Esophagus squamous epithelium (tissue), 5 donors: ENCODE results near the gene GPR176. TPM values are rescaled to one million over a fixed set of nuclear protein-coding genes. Genes with fewer than 3 reads are reported as not detected.

ENCODE experiments used
- DNase-seq: peaks from one replicate; lab custom pipeline; 2025; lab: John Stamatoyannopoulos, UW
- H3K27ac ChIP-seq, 4 donors: fragments of 200-600 bp; sonication (generic); one replicate each; pipeline ENCODE4 v1.5.1; 2016 to 2019; ENCODE audit warnings: mild to moderate bottlenecking in 1 of 4
- H3K27me3 ChIP-seq, 4 donors: fragments of 200-600 bp; sonication (generic); 1 replicate in 3 of 4; 2 replicates in 1 of 4; pipeline versions ENCODE4 v1.5.1 to v1.6.0; 2017 to 2021; ENCODE audit warnings: antibody characterized with exemption in 1 of 4
- H3K36me3 ChIP-seq, 3 donors: fragments of 200-600 bp; sonication (generic); one replicate each; pipeline ENCODE4 v1.5.1; 2016 to 2019
- H3K4me1 ChIP-seq, 3 donors: fragments of 200-600 bp; sonication (generic); one replicate each; pipeline ENCODE4 v1.5.1; 2017 to 2019
- H3K4me3 ChIP-seq, 4 donors: fragments of 200-600 bp; sonication (generic); 1 replicate in 3 of 4; 2 replicates in 1 of 4; pipeline ENCODE4 v1.5.1; 2016 to 2019; ENCODE audit warnings: mild to moderate bottlenecking in 2 of 4, moderate library complexity in 1 of 4
- H3K9me3 ChIP-seq, 3 donors: fragments of 200-600 bp; sonication (generic); one replicate each; pipeline ENCODE4 v1.5.1; 2016 to 2019
- POLR2A ChIP-seq, 4 donors: fragments of 450-650 bp; IDR thresholded peaks; one replicate each; pipeline ENCODE4 v1.6.1; 2017; ENCODE audit warnings: antibody characterized with exemption in 4 of 4, mild to moderate bottlenecking in 4 of 4, moderate library complexity in 3 of 4
- WGBS, 2 donors: methylation state at CpG; one replicate each; pipeline ENCODE4 v1.1.5; 2018; 5-methylcytosine and 5-hydroxymethylcytosine counted together
- intact Hi-C: fragments of 100-400 bp; cut with DNase I; formaldehyde crosslinking; loops from one replicate; pipeline ENCODE4 v1.15.0; 2022
- total RNA-seq, 4 donors: library from RNA; depleted of rRNA; stranded (reverse); fragments of >200 nt; gene quantifications; one replicate each; pipeline ENCODE4 v1.1.0, GENCODE V29; 2016
- TF ChIP-seq, protein P1 (sequence below), 6 experiments: fragments of 450-650 bp in 4 of 6; fragments of 200-600 bp in 2 of 6; sonication (generic) in 2 of 6; IDR thresholded peaks; one replicate each; pipeline ENCODE4 v1.5.1; 2016 to 2019; ENCODE audit warnings: antibody characterized with exemption in 6 of 6, mild to moderate bottlenecking in 4 of 6, moderate library complexity in 4 of 6
- donor health status: DM: yes; HTN: yes; CAD: no.

GPR176 gene
- total RNA-seq, 4 donors from 2014 or later = 1.1 to 5.0 (median 4.0) TPM; not detected in 1

GRCh38 chr15:39937696-39938095 is 17.6 kb upstream of the GPR176 start:
- Histone ChIP-seq H3K27ac (no peak overlapping the region), H3K9me3 (no peaks in the 10 kb centered on the region), H3K27me3 (no peaks in the 10 kb centered on the region), H3K4me1 (peaks cover 5 to 68% (median 11%) of the 10 kb centered on the region in 3 donors), H3K4me3 (no peak overlapping the region), H3K36me3 (peaks cover 0 to 30% (median 0%) of the 10 kb centered on the region in 3 donors)
- intact Hi-C loops = no loop called here
- TF ChIP-seq POLR2A (IDR thresholded peaks at IDR 0.05) = no peak
- TF ChIP-seq, protein P1, sequence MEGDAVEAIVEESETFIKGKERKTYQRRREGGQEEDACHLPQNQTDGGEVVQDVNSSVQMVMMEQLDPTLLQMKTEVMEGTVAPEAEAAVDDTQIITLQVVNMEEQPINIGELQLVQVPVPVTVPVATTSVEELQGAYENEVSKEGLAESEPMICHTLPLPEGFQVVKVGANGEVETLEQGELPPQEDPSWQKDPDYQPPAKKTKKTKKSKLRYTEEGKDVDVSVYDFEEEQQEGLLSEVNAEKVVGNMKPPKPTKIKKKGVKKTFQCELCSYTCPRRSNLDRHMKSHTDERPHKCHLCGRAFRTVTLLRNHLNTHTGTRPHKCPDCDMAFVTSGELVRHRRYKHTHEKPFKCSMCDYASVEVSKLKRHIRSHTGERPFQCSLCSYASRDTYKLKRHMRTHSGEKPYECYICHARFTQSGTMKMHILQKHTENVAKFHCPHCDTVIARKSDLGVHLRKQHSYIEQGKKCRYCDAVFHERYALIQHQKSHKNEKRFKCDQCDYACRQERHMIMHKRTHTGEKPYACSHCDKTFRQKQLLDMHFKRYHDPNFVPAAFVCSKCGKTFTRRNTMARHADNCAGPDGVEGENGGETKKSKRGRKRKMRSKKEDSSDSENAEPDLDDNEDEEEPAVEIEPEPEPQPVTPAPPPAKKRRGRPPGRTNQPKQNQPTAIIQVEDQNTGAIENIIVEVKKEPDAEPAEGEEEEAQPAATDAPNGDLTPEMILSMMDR (IDR thresholded peaks at IDR 0.05) = no peak
- WGBS, 2 donors = 80 to 88% methylated on average over 5 of the region's 5 CpGs
- DNase-seq = no peak

- WGBS, 2 donors = 81 to 86% methylated on average over 3 of the region's 3 CpGs
- no peak for DNase-seq
- Histone ChIP-seq H3K27ac (no peak overlapping the region), H3K4me1 (peaks cover 5 to 61% (median 11%) of the 10 kb centered on the region in 3 donors), H3K27me3 (no peaks in the 10 kb centered on the region), H3K9me3 (no peaks in the 10 kb centered on the region), H3K36me3 (peaks cover 0 to 26% (median 0%) of the 10 kb centered on the region in 3 donors), H3K4me3 (no peak overlapping the region)
- intact Hi-C loops = no loop called here
- no peak for TF ChIP-seq POLR2A (IDR thresholded peaks at IDR 0.05)
- TF ChIP-seq, protein P1 (IDR thresholded peaks at IDR 0.05) = no peak
These were observed 16.6 kb upstream of the GPR176 start for GRCh38 chr15:39936681-39937080.

- H3K27ac ChIP-seq = peak overlapping the region in 1 of 4 donors; percentile 27
- H3K9me3 ChIP-seq = no peaks in the 10 kb centered on the region
- intact Hi-C loops = no loop called here
- no peaks in the 10 kb centered on the region for H3K27me3 ChIP-seq
- no peak for DNase-seq
- peaks cover 5 to 61% (median 11%) of the 10 kb centered on the region in 3 donors for H3K4me1 ChIP-seq
- peaks cover 0 to 21% (median 0%) of the 10 kb centered on the region in 3 donors for H3K36me3 ChIP-seq
- no peak overlapping the region for H3K4me3 ChIP-seq
- TF ChIP-seq POLR2A (IDR thresholded peaks at IDR 0.05) = no peak
- TF ChIP-seq, protein P1 (IDR thresholded peaks at IDR 0.05) = no peak
- whole genome bisulfite sequencing, 2 donors = 71 to 72% methylated on average over 7 of the region's 7 CpGs
These were observed 16.1 kb upstream of the GPR176 start for GRCh38 chr15:39936187-39936586.

DNA sequence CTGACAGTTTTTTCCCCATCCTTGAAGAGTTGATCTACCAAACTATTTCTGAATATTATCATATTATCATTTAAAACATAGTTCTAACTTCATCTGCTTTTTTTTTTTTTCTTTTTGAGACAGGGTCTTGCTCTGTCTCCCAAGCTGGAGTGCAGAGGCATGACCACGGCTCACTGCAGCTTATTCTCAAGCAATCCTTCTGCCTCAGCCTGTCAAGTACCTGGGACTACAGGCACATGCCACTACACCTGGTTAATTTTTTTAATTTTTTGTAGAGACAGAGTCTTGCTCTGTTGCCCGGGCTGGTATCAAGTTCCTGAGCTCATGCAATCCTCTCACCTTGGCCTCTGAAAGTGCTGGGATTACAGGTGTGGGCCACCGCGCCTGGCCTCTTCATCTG is 15.2 kb upstream of the GPR176 start:
- TF ChIP-seq POLR2A (IDR thresholded peaks at IDR 0.05) = no peak
- TF ChIP-seq, protein P1 (IDR thresholded peaks at IDR 0.05) = no peak
- H3K27ac ChIP-seq = peak overlapping the region in 1 of 4 donors; percentile 27
- H3K36me3 ChIP-seq = peaks cover 0 to 12% (median 0%) of the 10 kb centered on the region in 3 donors
- no peak for DNase-seq
- no peaks in the 10 kb centered on the region for H3K27me3 ChIP-seq
- H3K4me1 ChIP-seq = peaks cover 5 to 61% (median 11%) of the 10 kb centered on the region in 3 donors
- H3K4me3 ChIP-seq = peak overlapping the region in 2 of 4 donors; percentile 70 to 90
- 83 to 92% methylated on average over 4 of the region's 4 CpGs for WGBS, 2 donors
- H3K9me3 ChIP-seq = no peaks in the 10 kb centered on the region
- intact Hi-C loops = no loop called here

- Histone ChIP-seq H3K36me3 (peaks cover 0 to 4% (median 0%) of the 10 kb centered on the region in 3 donors), H3K27me3 (no peaks in the 10 kb centered on the region), H3K27ac (peak overlapping the region; percentile 88 to 90 (median 88)), H3K4me3 (peak overlapping the region; percentile 70 to 90 (median 82)), H3K4me1 (peaks cover 5 to 60% (median 11%) of the 10 kb centered on the region in 3 donors), H3K9me3 (no peaks in the 10 kb centered on the region)
- DNase-seq = no peak
- intact Hi-C loops = no loop called here
- 13 to 20% methylated on average over 13 of the region's 13 CpGs for WGBS, 2 donors
- no peak for TF ChIP-seq POLR2A (IDR thresholded peaks at IDR 0.05)
- TF ChIP-seq, protein P1 (IDR thresholded peaks at IDR 0.05) = no peak
These were observed 14.5 kb upstream of the GPR176 start for GRCh38 chr15:39934397-39935071.
